Subcutaneous adipose tissue (tissue), 4 donors: ENCODE measurements around the gene ZNF557. TPM values are rescaled to one million over a fixed set of nuclear protein-coding genes. Genes with fewer than 3 reads are reported as not detected.

Experiments used
- CTCF ChIP-seq: fragments of 450-650 bp; IDR thresholded peaks from one replicate; pipeline ENCODE4 v1.5.1; 2016; ENCODE audit warnings: low read depth, mild to moderate bottlenecking, control low read depth, antibody characterized with exemption, moderate library complexity
- total RNA-seq, 4 donors: library from RNA; depleted of rRNA; stranded (reverse); fragments of >200 nt; gene quantifications; one replicate each; pipeline ENCODE4 v1.1.0, GENCODE V29; 2016

Gene ZNF557
- total RNA-seq, 4 donors from 2014 or later: 7.9 to 9.1 (median 8.0) TPM

GRCh38 chr19:7104747-7105447 lies 35.4 kb downstream of the ZNF557 start:
- TF ChIP-seq CTCF: no peak

- TF ChIP-seq CTCF: no peak
Observed at GRCh38 chr19:7106711-7107657, 37.5 kb downstream of the ZNF557 start.

GRCh38 chr19:7109678-7110289 lies 40.3 kb downstream of the ZNF557 start:
- TF ChIP-seq CTCF: no peak

GRCh38 chr19:7112675-7113074 lies 43.2 kb downstream of the ZNF557 start:
- TF ChIP-seq CTCF: no peak

GRCh38 chr19:7113233-7113632 lies 43.7 kb downstream of the ZNF557 start:
- TF ChIP-seq CTCF: no peak

- no peak for TF ChIP-seq CTCF
Observed at GRCh38 chr19:7115721-7116120, 46.2 kb downstream of the ZNF557 start.

- TF ChIP-seq CTCF: no peak
Observed at GRCh38 chr19:7117248-7117647, 47.7 kb downstream of the ZNF557 start.
